Trophoblast cell (in vitro differentiated cells and primary cell): ENCODE measurements around the gene ASF1B.

Source experiments
- DNase-seq, 2 donors: peaks; one replicate each; pipeline ENCODE4 v3.0.0-alpha.2; 2016
- H2AFZ ChIP-seq: 2 replicates; pipeline ENCODE4 v1.6.1; 2013; ENCODE audit warnings: low read length, moderate library complexity, mild to moderate bottlenecking; ENCODE audit not compliant: insufficient read depth, poor library complexity
- H2AK5ac ChIP-seq: 2 replicates; pipeline ENCODE4 v1.6.1; 2013; ENCODE audit warnings: mild to moderate bottlenecking, low read length
- H2BK120ac ChIP-seq: 2 replicates; pipeline ENCODE4 v1.6.1; 2013; ENCODE audit warnings: low read length, mild to moderate bottlenecking, moderate library complexity; ENCODE audit not compliant: insufficient read depth, poor library complexity
- H2BK12ac ChIP-seq: 2 replicates; pipeline ENCODE4 v1.6.1; 2013; ENCODE audit warnings: mild to moderate bottlenecking, low read length, moderate library complexity
- H2BK5ac ChIP-seq: 2 replicates; pipeline ENCODE4 v1.6.1; 2013; ENCODE audit warnings: low read length, low read depth, moderate library complexity, mild to moderate bottlenecking; ENCODE audit not compliant: poor library complexity
- H3K14ac ChIP-seq: 2 replicates; pipeline ENCODE4 v1.6.1; 2013; ENCODE audit warnings: mild to moderate bottlenecking, low read length
- H3K18ac ChIP-seq: 2 replicates; pipeline ENCODE4 v1.6.1; 2013; ENCODE audit warnings: mild to moderate bottlenecking, low read length
- H3K23ac ChIP-seq: 2 replicates; pipeline ENCODE4 v1.6.1; 2013; ENCODE audit warnings: low read length
- H3K27ac ChIP-seq: 2 replicates; pipeline ENCODE4 v1.5.1; 2013; ENCODE audit warnings: low read depth, mild to moderate bottlenecking, inconsistent platforms, low read length, moderate library complexity
- H3K27me3 ChIP-seq: 2 replicates; pipeline ENCODE4 v1.6.1; 2013; ENCODE audit warnings: inconsistent platforms, mild to moderate bottlenecking, low read length, moderate library complexity; ENCODE audit not compliant: insufficient read depth
- H3K36me3 ChIP-seq, 2 experiments: 1 replicate in 1 of 2; 2 replicates in 1 of 2; pipeline ENCODE4 v1.6.1; 2013; ENCODE audit warnings: low read length in 2 of 2, mild to moderate bottlenecking in 2 of 2, moderate library complexity in 1 of 2; ENCODE audit not compliant: insufficient read depth in 2 of 2, control insufficient read depth in 1 of 2
- H3K4ac ChIP-seq: 2 replicates; pipeline ENCODE4 v1.6.1; 2013; ENCODE audit warnings: low read depth, mild to moderate bottlenecking, low read length, moderate library complexity
- H3K4me1 ChIP-seq, 2 experiments: 1 replicate in 1 of 2; 2 replicates in 1 of 2; pipeline ENCODE4 v1.6.1; 2013; ENCODE audit warnings: low read length in 2 of 2, mild to moderate bottlenecking in 2 of 2, moderate library complexity in 1 of 2; ENCODE audit not compliant: insufficient read depth in 2 of 2, control insufficient read depth in 1 of 2
- H3K4me2 ChIP-seq: 2 replicates; pipeline ENCODE4 v1.6.1; 2013; ENCODE audit warnings: inconsistent platforms, mild to moderate bottlenecking, low read length, moderate library complexity
- H3K4me3 ChIP-seq: 2 replicates; pipeline ENCODE4 v1.5.1; 2013; ENCODE audit warnings: mild to moderate bottlenecking, low read depth, low read length, inconsistent platforms
- H3K79me1 ChIP-seq: one replicate; pipeline ENCODE4 v1.6.1; 2013; ENCODE audit warnings: low read length
- H3K79me2 ChIP-seq: 2 replicates; pipeline ENCODE4 v1.6.1; 2013; ENCODE audit warnings: low read length, mild to moderate bottlenecking; ENCODE audit not compliant: control insufficient read depth, insufficient read depth, poor library complexity
- H3K9ac ChIP-seq: 2 replicates; pipeline ENCODE4 v1.6.1; 2013; ENCODE audit warnings: mild to moderate bottlenecking, low read length
- H3K9me3 ChIP-seq: 2 replicates; pipeline ENCODE4 v1.6.1; 2013; ENCODE audit warnings: low read depth, mild to moderate bottlenecking, control low read depth, inconsistent platforms, low read length; ENCODE audit not compliant: insufficient read depth
- H4K12ac ChIP-seq: 2 replicates; pipeline ENCODE4 v1.6.1; 2013; ENCODE audit warnings: low read depth, mild to moderate bottlenecking, low read length, moderate library complexity
- H4K8ac ChIP-seq: 2 replicates; pipeline ENCODE4 v1.6.1; 2013; ENCODE audit warnings: low read depth, mild to moderate bottlenecking, low read length, moderate library complexity
- H4K91ac ChIP-seq: one replicate; pipeline ENCODE4 v1.6.1; 2013; ENCODE audit warnings: low read depth, mild to moderate bottlenecking, low read length, moderate library complexity
- WGBS: extraction: QIAGEN DNeasy Blood & Tissue Kit; methylation state at CpG from one replicate; pipeline ENCODE4 v1.1.7; 2013; ENCODE audit warnings: missing lambda C conversion rate; ENCODE audit not compliant: insufficient read length, insufficient coverage; ENCODE audit errors: extremely low coverage; 5-methylcytosine and 5-hydroxymethylcytosine counted together

The ASF1B gene

DNA sequence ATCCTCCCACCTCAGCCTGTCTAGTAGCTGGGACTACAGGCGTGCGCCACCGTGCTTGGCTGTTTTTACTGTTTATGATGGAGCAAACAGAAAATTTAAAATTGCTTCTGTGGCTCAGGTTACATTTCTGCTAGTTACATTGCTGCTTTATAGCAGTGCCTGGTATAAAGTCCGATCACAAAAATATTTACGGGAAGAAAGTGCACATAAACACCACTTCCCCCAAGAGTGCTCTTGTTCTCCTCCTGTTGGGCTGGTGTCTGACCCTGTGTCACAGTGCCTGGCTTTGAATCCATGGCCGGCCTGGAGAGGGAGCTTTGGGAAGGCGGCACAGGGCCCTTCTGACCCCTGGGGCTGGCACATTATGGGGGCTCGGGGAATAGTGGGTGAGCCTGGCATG lies 30.7 kb downstream of the ASF1B start:
- no peak overlapping the region for H3K23ac ChIP-seq
- no peaks in the 10 kb centered on the region for H3K79me1 ChIP-seq
- H3K4me1 ChIP-seq, result peaks cover 0 to 4% of the 10 kb centered on the region in 2 experiments
- no peak overlapping the region for H3K4me3 ChIP-seq
- no peaks in the 10 kb centered on the region for H3K9me3 ChIP-seq
- H4K8ac ChIP-seq, result no peak overlapping the region
- H4K12ac ChIP-seq, result no peak overlapping the region
- no peak overlapping the region for H3K27ac ChIP-seq
- peaks cover 29 to 35% of the 10 kb centered on the region in 2 experiments for H3K36me3 ChIP-seq
- H3K18ac ChIP-seq, result no peak overlapping the region
- no peak for DNase-seq
- no peak overlapping the region for H3K4me2 ChIP-seq
- no peak overlapping the region for H2BK120ac ChIP-seq
- H3K27me3 ChIP-seq, result no peaks in the 10 kb centered on the region
- H3K14ac ChIP-seq, result no peak overlapping the region
- no peak overlapping the region for H3K9ac ChIP-seq
- no peak overlapping the region for H2BK12ac ChIP-seq
- no peak overlapping the region for H2AK5ac ChIP-seq
- H4K91ac ChIP-seq, result no peak overlapping the region
- no peaks in the 10 kb centered on the region for H3K79me2 ChIP-seq
- H2AFZ ChIP-seq, result no peak overlapping the region
- H3K4ac ChIP-seq, result no peak overlapping the region
- H2BK5ac ChIP-seq, result no peak overlapping the region
- no CpG with 5 or more reads among the region's 8 CpGs for WGBS

DNA sequence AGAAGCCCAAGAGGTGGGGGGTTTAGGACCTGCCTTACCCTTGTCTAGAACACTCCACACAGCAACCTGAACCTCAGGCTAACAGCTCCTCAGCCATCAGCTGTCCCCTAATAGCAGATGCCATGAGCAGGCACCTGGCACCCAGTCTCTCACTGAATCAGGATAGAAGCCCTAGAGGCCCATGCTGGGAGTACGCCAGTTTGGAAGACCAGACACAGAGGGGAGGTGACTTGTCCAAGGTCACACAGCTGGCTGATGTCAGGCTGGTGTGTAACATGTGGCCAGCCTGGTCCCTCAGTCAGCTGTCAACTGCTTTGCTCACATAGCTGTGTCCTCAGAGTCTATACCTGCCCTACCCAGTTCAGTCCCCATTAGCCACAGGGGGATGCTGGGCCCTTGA lies 33.1 kb downstream of the ASF1B start:
- Histone ChIP-seq H3K9me3 (peaks cover 2% of the 10 kb centered on the region), H2BK12ac (no peak overlapping the region), H4K12ac (no peak overlapping the region), H3K18ac (no peak overlapping the region), H3K36me3 (peaks cover 33 to 38% of the 10 kb centered on the region in 2 experiments), H2AK5ac (no peak overlapping the region), H4K8ac (no peak overlapping the region), H2BK5ac (no peak overlapping the region), H3K79me2 (no peaks in the 10 kb centered on the region), H4K91ac (no peak overlapping the region), H3K9ac (no peak overlapping the region), H3K4me1 (peaks cover 0 to 4% of the 10 kb centered on the region in 2 experiments), H3K27me3 (no peaks in the 10 kb centered on the region), H3K14ac (no peak overlapping the region), H3K4me3 (no peak overlapping the region), H2BK120ac (no peak overlapping the region), H3K23ac (no peak overlapping the region), H2AFZ (no peak overlapping the region), H3K4me2 (no peak overlapping the region), H3K27ac (no peak overlapping the region), H3K79me1 (no peaks in the 10 kb centered on the region), H3K4ac (no peak overlapping the region)
- no CpG with 5 or more reads among the region's 1 CpG for WGBS
- DNase-seq, result no peak

DNA sequence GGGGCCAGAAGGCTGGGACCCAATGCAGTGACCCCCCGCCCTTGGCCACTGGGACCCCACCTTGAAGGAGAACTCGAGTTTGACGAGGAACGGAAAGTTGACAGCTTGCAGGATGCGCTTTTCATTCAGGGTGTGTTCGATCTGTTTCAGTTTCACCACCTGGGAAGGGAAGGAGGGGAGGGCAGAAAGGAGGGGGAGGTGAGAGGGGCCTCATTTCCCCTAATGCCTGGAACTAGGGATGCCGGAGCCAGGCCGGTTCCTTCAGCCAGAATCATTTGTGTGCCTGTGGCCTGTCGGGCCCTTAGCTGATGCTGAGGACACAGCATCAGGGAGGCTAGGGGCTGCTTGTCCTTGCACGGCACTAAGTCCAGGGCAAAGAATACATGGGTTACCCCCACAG lies 33.6 kb downstream of the ASF1B start:
- Histone ChIP-seq H2BK5ac (no peak overlapping the region), H3K14ac (no peak overlapping the region), H3K79me2 (no peaks in the 10 kb centered on the region), H2AK5ac (no peak overlapping the region), H3K9ac (no peak overlapping the region), H2BK12ac (no peak overlapping the region), H2AFZ (no peak overlapping the region), H3K27me3 (no peaks in the 10 kb centered on the region), H4K12ac (no peak overlapping the region), H3K4me1 (peaks cover 0 to 2% of the 10 kb centered on the region in 2 experiments), H2BK120ac (no peak overlapping the region), H4K8ac (no peak overlapping the region), H3K4me3 (no peak overlapping the region), H3K9me3 (peaks cover 2% of the 10 kb centered on the region), H3K27ac (no peak overlapping the region), H3K79me1 (no peaks in the 10 kb centered on the region), H3K23ac (no peak overlapping the region), H3K4me2 (no peak overlapping the region), H4K91ac (no peak overlapping the region), H3K36me3 (peaks cover 33 to 39% of the 10 kb centered on the region in 2 experiments), H3K18ac (no peak overlapping the region), H3K4ac (no peak overlapping the region)
- WGBS, result no CpG with 5 or more reads among the region's 10 CpGs
- DNase-seq, result no peak

DNA sequence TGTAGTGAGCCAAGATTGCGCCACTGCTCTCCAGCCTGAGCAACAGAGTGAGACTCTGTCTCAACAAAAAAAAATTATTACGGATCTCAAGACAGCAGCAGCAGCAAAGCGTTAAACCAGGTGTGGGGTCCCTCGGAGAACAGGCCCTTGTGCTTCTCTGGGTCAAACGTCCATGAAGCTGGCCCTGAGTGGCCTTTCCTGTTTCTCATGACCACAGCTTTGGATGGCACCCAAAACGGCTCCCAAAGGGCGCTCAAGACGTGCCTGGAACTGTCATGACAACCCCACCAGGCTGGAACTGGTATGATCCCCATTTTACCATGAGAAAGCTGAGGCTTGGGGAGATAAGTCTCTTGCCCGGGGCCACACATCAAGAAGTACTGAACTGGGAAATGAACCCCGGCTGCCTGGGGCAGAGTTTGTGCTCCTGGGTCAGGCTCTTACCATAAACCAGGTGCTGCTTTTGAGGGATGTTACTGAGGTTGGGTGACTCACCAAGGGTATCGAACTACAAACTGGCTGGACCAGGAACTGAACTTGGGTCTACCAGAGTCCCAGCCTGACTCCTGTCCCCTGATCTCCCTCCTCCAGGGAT lies 34.2 kb downstream of the ASF1B start:
- Histone ChIP-seq H3K9me3 (peaks cover 2% of the 10 kb centered on the region), H3K4me3 (no peak overlapping the region), H3K4me2 (no peak overlapping the region), H2BK5ac (no peak overlapping the region), H2BK12ac (no peak overlapping the region), H4K12ac (no peak overlapping the region), H2AK5ac (no peak overlapping the region), H3K23ac (no peak overlapping the region), H3K27ac (no peak overlapping the region), H3K14ac (no peak overlapping the region), H3K18ac (no peak overlapping the region), H3K4me1 (peaks cover 0 to 2% of the 10 kb centered on the region in 2 experiments), H4K91ac (no peak overlapping the region), H3K36me3 (peaks cover 39 to 42% of the 10 kb centered on the region in 2 experiments), H3K79me1 (no peaks in the 10 kb centered on the region), H3K4ac (no peak overlapping the region), H3K27me3 (no peaks in the 10 kb centered on the region), H2BK120ac (no peak overlapping the region), H4K8ac (no peak overlapping the region), H2AFZ (no peak overlapping the region), H3K79me2 (no peaks in the 10 kb centered on the region), H3K9ac (no peak overlapping the region)
- WGBS, result no CpG with 5 or more reads among the region's 11 CpGs
- DNase-seq, result no peak
